Fibroblast of lung (primary cell): Measurements from ENCODE around the gene EIF2B2. TPM values are rescaled to one million over a fixed set of nuclear protein-coding genes. Genes with fewer than 3 reads are reported as not detected.

Experiments used
- DNase-seq, 2 donors: peaks; one replicate each; pipeline versions ENCODE4 v3.0.0 to v3.0.0-alpha.2; 2010; ENCODE audit warnings: low read depth in 2 of 2
- H2AFZ ChIP-seq: 2 replicates; pipeline ENCODE4 v1.5.1; 2012; ENCODE audit warnings: low read length, control low read depth, inconsistent platforms
- H3K27ac ChIP-seq: 2 replicates; pipeline ENCODE4 v1.5.1; 2011; ENCODE audit warnings: low read length, control low read depth; ENCODE audit not compliant: insufficient read depth
- H3K27me3 ChIP-seq: 2 replicates; pipeline ENCODE4 v1.5.1; 2011; ENCODE audit warnings: mild to moderate bottlenecking, low read length; ENCODE audit not compliant: control insufficient read depth, insufficient read depth
- H3K36me3 ChIP-seq: 2 replicates; pipeline ENCODE4 v1.5.1; 2011; ENCODE audit warnings: low read length; ENCODE audit not compliant: control insufficient read depth, insufficient read depth
- H3K4me1 ChIP-seq: 2 replicates; pipeline ENCODE4 v1.5.1; 2011; ENCODE audit warnings: low read length; ENCODE audit not compliant: control insufficient read depth, insufficient read depth; ENCODE audit errors: extremely low read depth
- H3K4me2 ChIP-seq: 2 replicates; pipeline ENCODE4 v1.5.1; 2011; ENCODE audit warnings: low read length, control low read depth; ENCODE audit not compliant: insufficient read depth; ENCODE audit errors: extremely low read depth
- H3K4me3 ChIP-seq, 4 experiments: fragments of 200-600 bp in 1 of 4; sonication (generic) in 1 of 4; replicated peaks in 1 of 4; 2 replicates each; pipeline ENCODE4 v1.5.1; 2011 to 2016; ENCODE audit warnings: low read length in 4 of 4, low read depth in 3 of 4, mild to moderate bottlenecking in 3 of 4, control low read depth in 2 of 4, inconsistent platforms in 1 of 4, mixed read lengths in 1 of 4; ENCODE audit not compliant: insufficient read depth in 1 of 4; ENCODE audit errors: control extremely low read depth in 1 of 4
- H3K79me2 ChIP-seq: 2 replicates; pipeline ENCODE4 v1.5.1; 2012; ENCODE audit warnings: mild to moderate bottlenecking, low read length, inconsistent platforms; ENCODE audit not compliant: control insufficient read depth, insufficient read depth
- H3K9ac ChIP-seq: 2 replicates; pipeline ENCODE4 v1.5.1; 2011; ENCODE audit warnings: mild to moderate bottlenecking, low read length, control low read depth; ENCODE audit not compliant: insufficient read depth
- H3K9me3 ChIP-seq: 2 replicates; pipeline ENCODE4 v1.5.1; 2012; ENCODE audit warnings: low read depth, low read length; ENCODE audit not compliant: control insufficient read depth, insufficient read depth
- H4K20me1 ChIP-seq: 2 replicates; pipeline ENCODE4 v1.5.1; 2011; ENCODE audit warnings: low read length; ENCODE audit not compliant: control insufficient read depth, insufficient read depth; ENCODE audit errors: extremely low read depth
- EZH2 ChIP-seq: IDR thresholded peaks from 2 replicates; pipeline ENCODE4 v1.5.1; 2012; ENCODE audit warnings: low read length, control low read depth, mild to moderate bottlenecking; ENCODE audit errors: missing control alignments
- polyA plus RNA-seq, 2 donors: library from polyadenylated mRNA; depleted of rRNA in 1 of 2; stranded (reverse) in 1 of 2; unstranded in 1 of 2; fragments of >200 nt; gene quantifications; 2 replicates each; pipeline ENCODE4 v1.2.1, GENCODE V29; 2011 to 2012; ENCODE audit warnings: missing spikeins in 1 of 2
- total RNA-seq: library from RNA; depleted of rRNA; stranded (reverse); fragments of >200 nt; gene quantifications from 2 replicates; pipeline ENCODE4 v1.2.1, GENCODE V29; 2014
- TF ChIP-seq, protein P1 (sequence below), 2 donors: IDR thresholded peaks in 1 of 2; conservative IDR thresholded peaks in 1 of 2; 1 replicate in 1 of 2; 2 replicates in 1 of 2; pipeline ENCODE4 v1.5.1; 2011 to 2012; ENCODE audit warnings: low read length in 2 of 2, control low read depth in 1 of 2, inconsistent platforms in 1 of 2, low read depth in 1 of 2, mild to moderate bottlenecking in 1 of 2

Gene EIF2B2
- total and polyA plus RNA-seq, 2 donors (not counting 1 experiment from before 2014, with no cell fraction given), result 30.2 to 83.6 TPM

DNA sequence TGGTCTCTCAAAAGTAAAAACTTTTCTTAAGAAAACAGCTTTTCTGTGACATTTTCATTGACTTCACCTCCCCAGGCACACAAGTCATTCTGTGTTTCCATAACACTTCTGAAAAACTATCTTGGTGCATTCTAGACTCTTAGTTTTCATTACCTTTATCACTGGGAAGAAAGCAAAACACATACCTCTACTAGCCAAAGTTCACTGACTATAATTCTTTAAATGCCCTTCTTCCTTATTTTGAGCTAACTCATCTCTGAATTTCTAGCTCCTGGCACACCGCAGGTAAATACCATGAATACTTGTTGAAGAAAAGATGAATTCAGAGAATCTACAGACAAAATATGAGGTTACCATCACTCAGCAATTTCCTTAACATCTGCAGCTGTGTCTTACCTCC is 27.4 kb downstream of the EIF2B2 start:
- H3K9me3 ChIP-seq, result no peaks in the 10 kb centered on the region
- no peak for DNase-seq
- no peak overlapping the region for H3K9ac ChIP-seq

DNA sequence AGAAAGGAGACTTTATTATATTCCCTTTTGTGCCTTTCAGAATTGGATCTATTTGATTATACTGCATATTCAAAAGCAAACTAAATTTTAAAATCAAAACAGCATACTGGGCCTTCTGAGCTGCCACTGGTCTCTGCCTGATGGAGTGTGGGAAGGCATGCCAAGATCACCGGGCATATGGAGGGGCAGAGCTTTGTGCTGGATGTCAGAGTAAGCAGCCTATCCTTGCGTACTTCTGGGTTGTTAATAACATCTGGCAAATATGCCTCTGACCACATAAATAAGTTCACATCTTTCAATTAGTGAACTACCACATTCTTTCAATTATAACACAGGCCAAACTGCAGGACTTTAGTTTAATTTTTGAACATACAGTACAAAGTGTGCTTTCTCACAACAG is 30.2 kb downstream of the EIF2B2 start:
- no peaks in the 10 kb centered on the region for H3K27me3 ChIP-seq
- H3K9me3 ChIP-seq, result no peaks in the 10 kb centered on the region
- no peak overlapping the region for H3K4me2 ChIP-seq
- no peaks in the 10 kb centered on the region for H3K4me1 ChIP-seq
- H3K79me2 ChIP-seq, result no peaks in the 10 kb centered on the region
- H2AFZ ChIP-seq, result no peak overlapping the region
- no peak for DNase-seq
- H3K27ac ChIP-seq, result no peak overlapping the region
- H3K36me3 ChIP-seq, result peaks cover 2% of the 10 kb centered on the region
- H3K4me3 ChIP-seq, result no peak overlapping the region
- no peak overlapping the region for H3K9ac ChIP-seq
- no peak for TF ChIP-seq EZH2
- TF ChIP-seq, protein P1, sequence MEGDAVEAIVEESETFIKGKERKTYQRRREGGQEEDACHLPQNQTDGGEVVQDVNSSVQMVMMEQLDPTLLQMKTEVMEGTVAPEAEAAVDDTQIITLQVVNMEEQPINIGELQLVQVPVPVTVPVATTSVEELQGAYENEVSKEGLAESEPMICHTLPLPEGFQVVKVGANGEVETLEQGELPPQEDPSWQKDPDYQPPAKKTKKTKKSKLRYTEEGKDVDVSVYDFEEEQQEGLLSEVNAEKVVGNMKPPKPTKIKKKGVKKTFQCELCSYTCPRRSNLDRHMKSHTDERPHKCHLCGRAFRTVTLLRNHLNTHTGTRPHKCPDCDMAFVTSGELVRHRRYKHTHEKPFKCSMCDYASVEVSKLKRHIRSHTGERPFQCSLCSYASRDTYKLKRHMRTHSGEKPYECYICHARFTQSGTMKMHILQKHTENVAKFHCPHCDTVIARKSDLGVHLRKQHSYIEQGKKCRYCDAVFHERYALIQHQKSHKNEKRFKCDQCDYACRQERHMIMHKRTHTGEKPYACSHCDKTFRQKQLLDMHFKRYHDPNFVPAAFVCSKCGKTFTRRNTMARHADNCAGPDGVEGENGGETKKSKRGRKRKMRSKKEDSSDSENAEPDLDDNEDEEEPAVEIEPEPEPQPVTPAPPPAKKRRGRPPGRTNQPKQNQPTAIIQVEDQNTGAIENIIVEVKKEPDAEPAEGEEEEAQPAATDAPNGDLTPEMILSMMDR (conservative IDR thresholded peaks at IDR 0.05 in 1 of 2, IDR thresholded peaks at IDR 0.05 in 1 of 2; ENCODE audit: low read depth in 1 of 2, low read length in 2 of 2), result no peak
- no peaks in the 10 kb centered on the region for H4K20me1 ChIP-seq

More for the DNA sequence above, 27.4 kb downstream of the EIF2B2 start:
- Histone ChIP-seq H3K4me1 (no peaks in the 10 kb centered on the region), H3K36me3 (peaks cover 5% of the 10 kb centered on the region), H2AFZ (no peak overlapping the region), H4K20me1 (no peaks in the 10 kb centered on the region), H3K79me2 (no peaks in the 10 kb centered on the region), H3K27ac (no peak overlapping the region), H3K27me3 (no peaks in the 10 kb centered on the region), H3K4me3 (no peak overlapping the region), H3K4me2 (no peak overlapping the region)
- no peak for TF ChIP-seq EZH2
- TF ChIP-seq, protein P1 (conservative IDR thresholded peaks at IDR 0.05 in 1 of 2, IDR thresholded peaks at IDR 0.05 in 1 of 2; ENCODE audit: low read depth in 1 of 2, low read length in 2 of 2), result no peak

DNA sequence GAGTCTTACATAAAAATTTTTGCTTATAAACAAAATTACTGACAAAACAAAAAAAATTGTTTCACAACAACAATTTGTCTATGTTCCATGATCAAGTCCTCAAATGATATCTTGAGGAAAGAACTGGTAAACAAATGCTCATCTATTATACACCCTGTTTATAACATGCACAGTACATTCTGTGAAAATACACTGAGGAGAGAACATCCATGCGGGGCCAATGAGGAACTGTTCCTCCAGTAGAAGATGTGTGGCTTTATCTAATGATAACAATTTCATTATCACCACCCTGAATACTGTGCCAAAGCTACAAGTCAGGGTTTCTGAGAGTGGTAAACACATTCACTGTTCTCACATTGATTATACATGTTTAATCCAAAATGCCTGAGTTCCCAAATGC is 37.8 kb downstream of the EIF2B2 start:
- Histone ChIP-seq H3K4me2 (no peak overlapping the region), H3K9me3 (no peaks in the 10 kb centered on the region), H3K79me2 (peaks cover 4% of the 10 kb centered on the region), H2AFZ (no peak overlapping the region), H3K27me3 (no peaks in the 10 kb centered on the region), H3K4me1 (peaks cover 15% of the 10 kb centered on the region), H3K36me3 (no peaks in the 10 kb centered on the region), H3K4me3 (no peak overlapping the region), H3K9ac (no peak overlapping the region), H4K20me1 (no peaks in the 10 kb centered on the region), H3K27ac (no peak overlapping the region)
- no peak for DNase-seq
- TF ChIP-seq EZH2, result no peak
